GM12878 (cell line): Measurements from ENCODE around the gene PTCH2.

Source experiments
- EP300 ChIP-seq, 2 experiments: fragments of 150-350 bp in 1 of 2; IDR thresholded peaks; 2 replicates each; pipeline ENCODE4 v1.6.1; 2011 to 2012; ENCODE audit warnings: low read depth in 2 of 2, low read length in 2 of 2, borderline replicate concordance in 1 of 2, improper control_type of control experiment in 1 of 2, inconsistent platforms in 1 of 2; ENCODE audit not compliant: control insufficient read depth in 1 of 2
- ETV6 ChIP-seq, 2 experiments: fragments of 450-650 bp in 1 of 2; IDR thresholded peaks in 1 of 2; conservative IDR thresholded peaks in 1 of 2; 2 replicates each; pipeline ENCODE4 v1.6.1; 2014; ENCODE audit warnings: antibody characterized with exemption in 1 of 2, borderline replicate concordance in 1 of 2, low read depth in 1 of 2, mild to moderate bottlenecking in 1 of 2, moderate library complexity in 1 of 2
- FOS ChIP-seq: IDR thresholded peaks from 3 replicates; pipeline ENCODE4 v1.6.1; 2011; ENCODE audit warnings: borderline replicate concordance; ENCODE audit not compliant: insufficient read length; ENCODE audit errors: extremely low read depth
- HDGF ChIP-seq: fragments of 450-650 bp; IDR thresholded peaks from 2 replicates; pipeline ENCODE4 v1.6.1; 2016; ENCODE audit warnings: antibody characterized with exemption
- TF ChIP-seq, protein P1 (sequence below), 3 experiments: IDR thresholded peaks in 2 of 3; conservative IDR thresholded peaks in 1 of 3; 2 replicates each; pipeline ENCODE4 v1.5.1; 2011; ENCODE audit warnings: low read depth in 3 of 3, low read length in 3 of 3, mild to moderate bottlenecking in 3 of 3, control low read depth in 2 of 3, moderate library complexity in 2 of 3, inconsistent platforms in 1 of 3, mixed read lengths in 1 of 3; ENCODE audit not compliant: control insufficient read depth in 2 of 3, insufficient read depth in 1 of 3; ENCODE audit errors: extremely low read depth in 1 of 3
- TF ChIP-seq, protein P2 (sequence below): fragments of 450-650 bp; IDR thresholded peaks from 2 replicates; pipeline ENCODE4 v1.6.1; 2014; ENCODE audit warnings: mild to moderate bottlenecking

DNA sequence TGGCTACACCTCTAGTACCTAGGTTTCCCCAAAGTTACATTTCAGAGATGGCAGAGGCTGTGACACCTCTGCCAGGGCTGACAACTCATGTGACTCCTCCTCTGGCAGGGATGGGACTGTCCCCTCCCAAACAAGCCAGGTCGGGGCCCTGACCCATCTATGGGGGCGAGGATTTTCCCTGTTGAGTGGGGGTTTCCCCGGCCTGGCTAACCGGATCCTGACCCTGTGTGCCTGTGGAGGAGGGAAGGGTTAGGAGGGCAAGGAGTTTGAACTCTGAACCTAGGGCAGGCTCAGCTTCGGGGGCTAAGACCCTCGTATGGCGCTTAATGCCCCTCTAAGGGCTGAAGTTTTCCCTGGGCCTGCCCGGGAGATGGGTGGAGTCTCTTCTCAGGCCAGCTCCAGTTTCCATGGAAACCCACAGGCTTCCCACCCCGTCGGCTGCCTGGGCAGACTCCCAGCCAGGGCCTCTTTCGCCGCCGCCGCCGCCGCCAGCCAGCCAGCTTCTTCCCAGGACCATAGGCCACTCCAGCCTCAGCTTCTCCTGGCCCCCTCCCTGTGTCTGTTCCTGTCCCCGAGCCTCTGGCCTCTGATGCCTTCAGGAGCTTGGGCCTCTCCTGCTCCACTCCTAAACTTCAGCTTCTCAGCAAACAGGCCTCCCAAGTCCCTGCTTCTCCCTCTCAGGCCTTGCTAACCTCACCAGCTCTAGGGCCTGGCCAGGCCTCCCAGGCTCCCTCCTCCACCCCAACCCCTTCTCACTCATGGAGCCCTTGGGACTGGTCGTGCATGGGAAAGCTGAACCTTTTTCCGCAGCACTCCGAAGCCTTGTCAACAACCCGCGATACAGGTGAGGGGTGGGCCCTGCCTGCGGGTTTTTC, 34.8 kb downstream of the PTCH2 start, which contains the start of gene BTBD19:
- no peak for TF ChIP-seq EP300 (IDR thresholded peaks at IDR 0.05; ENCODE audit: borderline replicate concordance in 1 of 2, control insufficient read depth in 1 of 2, low read depth in 2 of 2, low read length in 2 of 2)
- TF ChIP-seq, protein P1, sequence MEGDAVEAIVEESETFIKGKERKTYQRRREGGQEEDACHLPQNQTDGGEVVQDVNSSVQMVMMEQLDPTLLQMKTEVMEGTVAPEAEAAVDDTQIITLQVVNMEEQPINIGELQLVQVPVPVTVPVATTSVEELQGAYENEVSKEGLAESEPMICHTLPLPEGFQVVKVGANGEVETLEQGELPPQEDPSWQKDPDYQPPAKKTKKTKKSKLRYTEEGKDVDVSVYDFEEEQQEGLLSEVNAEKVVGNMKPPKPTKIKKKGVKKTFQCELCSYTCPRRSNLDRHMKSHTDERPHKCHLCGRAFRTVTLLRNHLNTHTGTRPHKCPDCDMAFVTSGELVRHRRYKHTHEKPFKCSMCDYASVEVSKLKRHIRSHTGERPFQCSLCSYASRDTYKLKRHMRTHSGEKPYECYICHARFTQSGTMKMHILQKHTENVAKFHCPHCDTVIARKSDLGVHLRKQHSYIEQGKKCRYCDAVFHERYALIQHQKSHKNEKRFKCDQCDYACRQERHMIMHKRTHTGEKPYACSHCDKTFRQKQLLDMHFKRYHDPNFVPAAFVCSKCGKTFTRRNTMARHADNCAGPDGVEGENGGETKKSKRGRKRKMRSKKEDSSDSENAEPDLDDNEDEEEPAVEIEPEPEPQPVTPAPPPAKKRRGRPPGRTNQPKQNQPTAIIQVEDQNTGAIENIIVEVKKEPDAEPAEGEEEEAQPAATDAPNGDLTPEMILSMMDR (IDR thresholded peaks at IDR 0.05 in 2 of 3, conservative IDR thresholded peaks at IDR 0.05 in 1 of 3; ENCODE audit: control insufficient read depth in 2 of 3, extremely low read depth in 1 of 3, insufficient read depth in 1 of 3, low read depth in 3 of 3, low read length in 3 of 3): no peak
- TF ChIP-seq, protein P2, sequence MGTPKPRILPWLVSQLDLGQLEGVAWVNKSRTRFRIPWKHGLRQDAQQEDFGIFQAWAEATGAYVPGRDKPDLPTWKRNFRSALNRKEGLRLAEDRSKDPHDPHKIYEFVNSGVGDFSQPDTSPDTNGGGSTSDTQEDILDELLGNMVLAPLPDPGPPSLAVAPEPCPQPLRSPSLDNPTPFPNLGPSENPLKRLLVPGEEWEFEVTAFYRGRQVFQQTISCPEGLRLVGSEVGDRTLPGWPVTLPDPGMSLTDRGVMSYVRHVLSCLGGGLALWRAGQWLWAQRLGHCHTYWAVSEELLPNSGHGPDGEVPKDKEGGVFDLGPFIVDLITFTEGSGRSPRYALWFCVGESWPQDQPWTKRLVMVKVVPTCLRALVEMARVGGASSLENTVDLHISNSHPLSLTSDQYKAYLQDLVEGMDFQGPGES: no peak
- no peak for TF ChIP-seq FOS
- TF ChIP-seq HDGF: no peak
- 0 out of 4 replicates have a peak, but pooled peaks of 1 of the 2 experiments have one; percentile 5 for TF ChIP-seq ETV6 (conservative IDR thresholded peaks at IDR 0.05 in 1 of 2, IDR thresholded peaks at IDR 0.05 in 1 of 2; ENCODE audit: borderline replicate concordance in 1 of 2, low read depth in 1 of 2)
